Kasumi-1 (cell line): ENCODE data around the gene EFCAB8.
A peak's percentile ranks its signal among the peaks of the same experiment; 100 is the strongest.
"Not testable (repeated sequence)": the region's sequence is repeated elsewhere in the genome, so short reads cannot be mapped to it uniquely, and the experiment has no call there.

Source experiments
- DNase-seq, 2 experiments: peaks; one replicate each; lab custom pipeline; 2025; lab: John Stamatoyannopoulos, UW

Gene EFCAB8

GRCh38 chr20:32909896-32910571 lies 51.3 kb downstream of the EFCAB8 start:
- no peak for DNase-seq

- no peak for DNase-seq
These were observed 52.6 kb downstream of the EFCAB8 start for GRCh38 chr20:32911355-32911754.

DNA sequence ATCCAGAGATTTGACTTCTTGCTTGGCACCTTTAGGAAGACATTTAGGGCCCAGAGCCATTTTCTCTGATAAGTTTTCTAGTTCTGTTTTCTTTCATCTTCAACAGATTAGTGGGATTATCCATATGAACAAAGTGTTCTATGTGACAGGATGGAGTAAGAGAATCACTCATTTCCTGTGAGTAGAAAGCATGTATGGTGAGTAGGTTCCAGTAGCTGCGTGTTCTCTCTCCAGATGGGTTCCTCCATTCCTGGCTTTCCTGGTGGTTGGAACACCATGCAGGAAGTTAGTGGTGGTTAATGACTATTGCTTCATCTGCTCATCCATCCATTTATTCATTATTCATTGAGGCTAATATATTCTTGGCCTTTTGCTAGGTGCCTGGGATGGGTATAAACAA lies 54.0 kb downstream of the EFCAB8 start:
- DNase-seq = no peak

- no peak for DNase-seq
These were observed 55.3 kb downstream of the EFCAB8 start for GRCh38 chr20:32914031-32914430.

DNA sequence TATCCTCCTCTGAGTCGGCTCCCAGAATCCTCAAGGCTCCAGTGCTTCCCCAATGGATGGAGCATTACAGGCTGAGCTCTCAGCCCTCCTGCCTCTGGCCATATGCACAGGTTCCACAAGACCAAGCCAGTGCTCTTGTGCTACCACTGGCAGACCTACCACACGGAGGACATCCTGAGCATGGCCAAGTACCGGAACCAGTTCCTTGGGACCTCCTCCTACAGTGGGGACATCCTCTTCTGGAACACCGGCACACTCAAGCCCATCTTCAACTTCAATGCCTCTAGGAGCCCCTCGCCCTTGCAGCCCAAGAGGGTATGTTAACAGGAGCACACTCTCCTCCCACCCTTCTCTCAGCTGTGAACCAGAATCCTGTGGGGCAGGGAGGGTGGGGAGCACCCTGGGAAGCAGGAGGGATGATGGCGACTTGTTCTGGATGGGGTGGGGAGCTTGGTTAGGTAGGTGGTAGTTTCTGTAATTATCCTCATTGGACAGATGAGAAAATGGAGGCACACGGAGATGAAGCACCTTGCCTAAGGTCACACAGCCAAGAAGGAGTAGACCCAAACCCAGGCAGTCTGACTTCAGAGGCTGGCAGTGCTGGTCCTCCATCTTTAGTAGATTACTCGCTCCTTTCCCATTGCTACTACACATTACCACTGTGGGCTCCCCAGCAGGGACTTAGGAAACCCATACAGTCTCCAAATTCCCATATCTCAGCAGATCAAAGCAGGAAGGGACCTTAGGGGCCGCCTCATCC lies 58.6 kb downstream of the EFCAB8 start:
- no peak for DNase-seq

GRCh38 chr20:32918296-32918695 lies 59.6 kb downstream of the EFCAB8 start:
- no peak for DNase-seq

GRCh38 chr20:32918751-32919150 lies 60.0 kb downstream of the EFCAB8 start:
- DNase-seq = no peak

- no peak for DNase-seq
These were observed 61.3 kb downstream of the EFCAB8 start for GRCh38 chr20:32920066-32920465.

- DNase-seq = no peak
These were observed 62.0 kb downstream of the EFCAB8 start for GRCh38 chr20:32920530-32921298.

- DNase-seq = no peak
These were observed 63.7 kb downstream of the EFCAB8 start for GRCh38 chr20:32922466-32922865.

GRCh38 chr20:32924781-32925180 lies 66.1 kb downstream of the EFCAB8 start:
- no peak for DNase-seq

DNA sequence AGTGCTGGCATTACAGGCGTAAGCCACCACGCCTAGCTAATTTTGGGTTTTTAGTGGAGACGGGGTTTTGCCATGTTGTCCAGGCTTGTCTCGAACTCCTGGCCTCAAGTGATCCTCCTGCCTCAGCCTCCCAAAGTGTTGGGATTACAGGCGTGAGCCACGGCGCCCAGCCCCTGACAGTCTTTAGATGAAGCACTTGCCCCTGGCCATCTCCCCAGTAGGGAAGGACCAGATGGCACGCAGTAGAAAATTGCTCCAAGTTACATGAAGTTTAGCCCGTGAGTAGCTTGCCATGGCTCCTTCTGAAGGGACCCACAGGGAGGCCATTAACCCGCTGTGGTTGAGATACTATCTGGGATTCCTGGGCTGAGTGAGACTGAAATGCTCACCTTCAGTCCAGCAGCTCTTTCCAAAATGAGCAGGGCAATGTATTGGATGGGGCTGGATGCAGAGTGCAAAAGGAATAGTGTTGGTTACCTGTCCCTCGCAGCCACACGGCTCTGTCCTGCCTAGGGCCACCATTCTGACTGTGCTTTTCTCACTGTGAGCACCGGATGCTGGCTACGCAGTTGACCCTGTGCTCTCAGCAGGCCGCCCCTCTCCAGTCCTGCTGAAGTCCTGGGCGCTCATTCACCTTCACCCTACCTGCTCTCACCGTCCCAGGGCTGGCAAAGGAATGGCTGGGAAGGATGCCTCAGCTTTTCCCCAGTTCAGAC lies 66.9 kb downstream of the EFCAB8 start:
- DNase-seq = no peak

DNA sequence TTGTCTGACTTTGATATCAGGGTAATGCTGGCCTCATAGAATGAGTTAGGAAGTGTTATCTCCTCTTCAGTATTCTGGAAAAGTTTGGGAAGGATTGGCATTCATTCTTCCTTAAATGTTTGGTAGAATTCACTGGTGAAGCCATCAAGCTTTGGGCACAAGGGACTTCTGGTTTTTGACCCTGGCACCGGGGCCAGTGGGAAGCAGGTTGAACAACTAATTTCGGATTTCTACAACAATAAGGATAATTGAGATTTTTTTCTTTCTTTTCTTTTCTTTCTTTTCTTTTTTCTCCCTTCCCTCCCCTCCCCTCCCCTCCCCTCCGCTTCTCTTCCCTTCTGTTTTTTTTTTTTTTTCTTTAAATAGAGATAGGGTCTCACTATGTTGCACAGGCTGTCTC lies 70.4 kb downstream of the EFCAB8 start:
- DNase-seq = no peak

GRCh38 chr20:32930181-32930580 lies 71.5 kb downstream of the EFCAB8 start:
- no peak for DNase-seq

DNA sequence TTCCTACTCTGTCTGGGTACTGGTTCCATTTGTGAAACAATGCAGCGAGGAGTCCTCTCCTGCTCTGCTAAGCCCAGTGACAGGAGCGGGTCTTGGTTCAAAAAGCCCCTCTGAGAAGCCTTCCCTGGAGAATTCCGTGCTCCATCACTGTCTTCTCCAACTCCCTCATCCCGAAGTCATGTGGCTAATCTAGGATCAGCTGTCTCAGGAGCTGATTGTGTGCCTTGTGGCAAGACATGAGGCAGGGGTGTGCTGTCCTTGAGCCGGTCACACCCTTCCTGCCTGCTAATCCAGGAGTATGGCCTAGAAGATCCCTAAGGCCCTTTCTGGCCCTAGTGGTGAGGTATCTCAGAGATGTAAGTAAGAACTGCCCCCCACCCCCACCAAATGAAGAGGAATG lies 72.0 kb downstream of the EFCAB8 start:
- DNase-seq = no peak

- no peak for DNase-seq
These were observed 75.9 kb downstream of the EFCAB8 start for GRCh38 chr20:32934580-32934979.

DNA sequence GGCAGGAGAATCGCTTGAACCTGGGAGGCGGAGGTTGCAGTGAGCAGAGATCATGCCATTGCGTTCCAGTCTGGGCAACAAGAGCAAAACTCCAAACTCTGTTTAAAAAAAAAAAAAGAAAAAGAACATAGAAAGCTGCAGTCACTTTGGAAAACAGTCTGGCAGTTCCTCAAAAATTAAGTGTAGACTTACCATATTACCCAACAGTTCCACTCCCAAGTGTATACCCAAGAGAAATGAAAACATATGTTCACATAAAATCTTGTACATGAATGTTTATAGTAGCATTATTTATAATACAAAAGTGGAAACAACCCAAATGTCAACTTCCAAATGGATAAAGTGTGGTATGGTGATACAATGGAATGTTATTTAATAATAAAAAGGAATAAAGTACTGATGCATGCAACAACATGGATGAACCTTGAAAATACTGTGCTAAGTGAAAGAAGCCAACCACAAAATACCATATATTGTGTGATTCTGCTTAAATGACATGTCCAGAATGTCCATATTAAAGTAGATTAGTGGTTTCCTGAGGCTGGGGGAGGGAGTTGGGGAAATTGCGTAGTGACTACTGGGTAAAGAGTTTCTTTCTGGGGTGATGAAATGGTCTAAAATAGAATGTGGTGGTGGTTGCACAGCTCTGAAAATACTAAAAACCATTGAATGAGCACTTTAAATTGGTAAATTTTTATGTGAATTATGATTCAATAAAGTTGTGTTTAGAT lies 82.6 kb downstream of the EFCAB8 start:
- peak; percentile 9 to 32 for DNase-seq

DNA sequence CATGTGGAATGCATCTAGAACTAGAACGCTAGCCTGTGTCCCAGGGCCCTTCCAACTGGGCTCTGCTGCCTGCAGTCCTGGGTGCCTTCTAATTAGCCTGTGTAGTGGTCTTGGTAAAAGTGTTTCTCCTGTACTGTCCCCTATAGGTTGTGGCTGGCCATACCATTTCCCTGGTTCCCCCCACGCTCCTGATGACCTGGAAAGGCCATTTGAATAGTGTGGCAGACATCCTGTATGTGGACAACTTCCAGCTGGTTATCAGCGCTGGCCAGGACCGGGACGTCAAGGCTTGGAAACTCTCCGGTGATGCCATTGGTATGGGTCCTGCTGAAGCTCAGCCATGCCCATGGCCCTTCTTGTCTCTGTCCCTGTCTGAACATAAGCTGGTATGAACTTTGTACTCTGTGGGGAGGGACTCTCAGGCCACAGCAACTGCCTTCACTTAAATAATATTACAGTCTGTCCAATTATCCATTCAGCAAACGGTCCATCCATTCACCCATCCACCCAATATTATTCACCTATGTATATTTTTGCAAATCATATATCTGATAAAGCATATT lies 84.8 kb downstream of the EFCAB8 start:
- no peak for DNase-seq

DNA sequence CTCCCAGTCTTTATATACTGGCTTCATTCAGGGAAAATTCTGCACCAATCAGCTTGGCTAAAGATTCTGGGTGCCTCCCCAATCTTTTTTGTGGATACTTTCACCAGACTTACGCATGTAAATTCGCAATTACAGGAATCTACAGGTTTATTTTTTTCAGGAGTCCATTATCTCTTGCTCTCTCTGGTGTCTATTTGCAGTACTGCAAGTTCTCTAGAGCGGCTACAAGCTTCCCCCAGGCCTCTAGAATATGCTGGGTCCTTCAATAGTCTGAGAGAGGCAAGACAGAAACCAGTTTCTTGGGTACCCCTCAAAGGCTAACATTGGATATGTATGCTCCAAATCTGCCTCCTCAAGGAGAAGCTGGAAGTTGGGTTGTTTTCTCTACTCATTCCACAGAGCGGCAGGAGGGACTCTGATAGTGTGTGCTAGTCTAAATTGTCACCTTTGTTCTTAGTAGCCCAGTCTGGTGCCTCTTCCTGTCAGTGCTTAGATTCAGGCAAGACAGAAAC lies 87.0 kb downstream of the EFCAB8 start:
- DNase-seq = peak; percentile 68 to 70

DNA sequence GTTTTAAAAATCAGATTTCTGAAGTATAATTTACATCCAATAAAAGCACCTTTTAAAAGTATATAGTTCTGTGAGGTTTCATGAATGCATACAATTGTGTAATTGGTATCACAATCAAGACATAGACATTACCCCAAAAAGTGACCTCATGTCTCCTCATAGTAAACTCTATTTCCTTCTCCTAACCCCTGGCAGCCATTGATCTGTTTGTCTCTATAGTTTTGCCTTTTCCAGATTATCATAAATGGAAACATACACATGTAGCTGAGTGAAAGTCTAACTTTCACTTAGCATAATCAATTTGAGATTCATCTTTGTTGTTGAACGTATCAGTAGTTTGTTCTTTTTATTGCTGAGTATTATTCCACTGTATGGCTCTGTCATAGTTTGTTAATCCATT lies 87.9 kb downstream of the EFCAB8 start:
- no peak for DNase-seq

- DNase-seq = not testable (repeated sequence)
These were observed 91.8 kb downstream of the EFCAB8 start for GRCh38 chr20:32950539-32950938.
